ENCODE measurements around the gene ACOXL.
A peak's percentile ranks its signal among the peaks of the same experiment; 100 is the strongest.
"Not testable (repeated sequence)": the region's sequence is repeated elsewhere in the genome, so short reads cannot be mapped to it uniquely, and the experiment has no call there.

ACOXL gene

GRCh38 chr2:111062417-111062816 is 330.0 kb downstream of the ACOXL start:
- Mint-ChIP-seq H3K27me3 (peaks cover 5% of the 10 kb centered on the region), H3K27ac (no peak overlapping the region), H3K36me3 (ENCODE audit: low read depth) (no peaks in the 10 kb centered on the region), H3K4me3 (no peak overlapping the region), H3K4me1 (ENCODE audit: low read depth) (peaks cover 27% of the 10 kb centered on the region), H3K9me3 (no peaks in the 10 kb centered on the region)
- intact Hi-C loops (cut with micrococcal nuclease), result no loop called here

DNA sequence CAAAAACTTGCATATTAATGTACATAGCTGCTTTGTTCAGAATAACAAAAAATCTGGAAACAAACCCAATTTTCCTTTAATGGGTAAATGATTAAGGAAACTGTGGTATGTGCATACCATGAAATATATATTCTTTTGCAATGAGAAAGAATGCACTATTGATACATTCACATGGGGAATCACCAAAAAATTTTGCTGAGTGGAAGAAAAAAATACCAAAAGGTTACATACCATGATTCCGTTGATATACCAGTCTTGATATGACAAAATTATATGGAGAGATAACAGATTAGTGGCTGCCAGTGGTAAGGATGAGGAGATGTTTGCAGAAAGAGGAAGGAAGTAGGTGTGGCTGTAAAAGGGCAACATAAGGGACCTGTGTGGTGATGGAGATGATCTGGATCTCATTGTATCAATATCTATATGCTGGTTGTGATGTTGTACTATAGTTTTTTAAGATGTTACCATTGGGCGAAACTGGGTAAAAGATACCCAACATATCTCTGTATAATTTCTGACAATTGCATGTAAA is 333.8 kb downstream of the ACOXL start:
- Mint-ChIP-seq H3K36me3 (ENCODE audit: low read depth) (no peaks in the 10 kb centered on the region), H3K27me3 (peaks cover 4% of the 10 kb centered on the region), H3K9me3 (no peaks in the 10 kb centered on the region), H3K4me3 (no peak overlapping the region), H3K4me1 (ENCODE audit: low read depth) (peaks cover 17% of the 10 kb centered on the region), H3K27ac (no peak overlapping the region)
- intact Hi-C loops (cut with micrococcal nuclease), result no loop called here

DNA sequence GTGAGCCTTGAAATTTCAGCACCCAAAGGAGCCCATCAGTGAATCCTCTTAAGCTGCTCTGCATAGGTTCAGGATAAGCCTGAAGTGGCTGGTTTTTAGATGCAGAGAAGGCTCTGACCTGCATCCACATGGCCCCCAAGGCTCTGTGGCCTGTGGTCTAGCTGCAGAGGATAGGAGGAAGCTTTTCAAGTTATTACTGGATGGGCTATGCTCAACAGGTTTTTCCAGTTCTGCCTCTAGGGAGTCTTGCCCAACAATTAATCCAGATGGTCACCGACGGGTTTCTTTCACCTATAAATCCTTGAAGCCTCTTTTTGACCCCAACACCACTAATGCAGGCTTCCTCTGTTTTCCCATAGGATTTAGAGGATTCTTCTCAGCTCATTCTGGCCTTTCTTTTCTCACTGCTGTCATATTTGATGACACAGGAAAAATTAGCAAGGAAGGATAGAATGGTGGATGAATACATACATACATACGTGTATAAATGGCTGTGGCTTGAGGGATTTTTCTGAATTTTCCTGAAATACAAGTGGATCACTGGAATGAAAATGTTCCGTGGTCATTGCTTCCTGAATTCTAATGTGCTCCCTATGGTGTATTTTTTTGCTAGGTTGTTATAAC is 336.2 kb downstream of the ACOXL start:
- Mint-ChIP-seq H3K4me3 (no peak overlapping the region), H3K27ac (no peak overlapping the region), H3K4me1 (ENCODE audit: low read depth) (peaks cover 23% of the 10 kb centered on the region), H3K9me3 (no peaks in the 10 kb centered on the region), H3K27me3 (peaks cover 4% of the 10 kb centered on the region), H3K36me3 (ENCODE audit: low read depth) (no peaks in the 10 kb centered on the region)
- intact Hi-C loops (cut with micrococcal nuclease), result no loop called here

DNA sequence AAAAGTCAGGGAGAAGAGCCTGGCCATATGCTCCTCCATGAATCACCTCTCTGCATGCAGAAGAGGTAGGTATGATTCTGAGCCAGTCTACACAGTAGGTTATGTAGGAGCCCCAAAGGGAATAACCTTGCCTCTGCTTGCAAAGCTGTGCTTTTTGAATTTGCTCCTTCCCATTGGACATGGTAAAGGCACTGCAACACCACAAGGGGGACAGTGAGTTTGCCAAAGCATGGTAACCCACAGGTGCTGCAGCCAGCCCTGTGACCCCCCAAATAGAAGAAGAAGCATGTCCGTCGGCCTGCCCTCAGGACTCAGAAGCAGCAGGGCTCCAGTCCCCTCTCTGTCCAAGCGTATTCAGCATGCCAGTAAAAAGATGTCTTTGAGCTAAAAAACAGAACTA is 337.3 kb downstream of the ACOXL start:
- H3K4me3 Mint-ChIP-seq, result no peak overlapping the region
- H3K27me3 Mint-ChIP-seq, result peaks cover 2% of the 10 kb centered on the region
- H3K4me1 Mint-ChIP-seq (ENCODE audit: low read depth), result peaks cover 23% of the 10 kb centered on the region
- peaks cover 11% of the 10 kb centered on the region for H3K9me3 Mint-ChIP-seq
- H3K36me3 Mint-ChIP-seq (ENCODE audit: low read depth), result no peaks in the 10 kb centered on the region
- H3K27ac Mint-ChIP-seq, result no peak overlapping the region
- intact Hi-C loops (cut with micrococcal nuclease), result no loop called here

GRCh38 chr2:111071600-111072171 is 339.3 kb downstream of the ACOXL start:
- H3K4me3 Mint-ChIP-seq, result no peak overlapping the region
- H3K27me3 Mint-ChIP-seq, result peaks cover 2% of the 10 kb centered on the region
- H3K9me3 Mint-ChIP-seq, result peaks cover 30% of the 10 kb centered on the region
- H3K4me1 Mint-ChIP-seq (ENCODE audit: low read depth), result peaks cover 17% of the 10 kb centered on the region
- H3K27ac Mint-ChIP-seq, result peak overlapping the region; percentile 58
- intact Hi-C loops (cut with micrococcal nuclease), result no loop called here
- no peaks in the 10 kb centered on the region for H3K36me3 Mint-ChIP-seq (ENCODE audit: low read depth)

GRCh38 chr2:111072220-111072871 is 340.0 kb downstream of the ACOXL start:
- peaks cover 17% of the 10 kb centered on the region for H3K4me1 Mint-ChIP-seq (ENCODE audit: low read depth)
- intact Hi-C loops (cut with micrococcal nuclease), result no loop called here
- peaks cover 2% of the 10 kb centered on the region for H3K27me3 Mint-ChIP-seq
- peaks cover 32% of the 10 kb centered on the region for H3K9me3 Mint-ChIP-seq
- H3K36me3 Mint-ChIP-seq (ENCODE audit: low read depth), result no peaks in the 10 kb centered on the region
- H3K27ac Mint-ChIP-seq, result peak overlapping the region; percentile 58
- no peak overlapping the region for H3K4me3 Mint-ChIP-seq

- intact Hi-C loops (cut with micrococcal nuclease); H3K4me3 Mint-ChIP-seq: not testable (repeated sequence)
These were observed 350.3 kb downstream of the ACOXL start for GRCh38 chr2:111082659-111083058.

GRCh38 chr2:111091811-111092211 is 359.4 kb downstream of the ACOXL start:
- H3K27ac Mint-ChIP-seq, result no peak overlapping the region
- no peaks in the 10 kb centered on the region for H3K9me3 Mint-ChIP-seq
- intact Hi-C loops (cut with micrococcal nuclease), result no loop called here
- H3K4me3 Mint-ChIP-seq, result no peak overlapping the region
- H3K27me3 Mint-ChIP-seq, result peaks cover 14% of the 10 kb centered on the region
- H3K36me3 Mint-ChIP-seq (ENCODE audit: low read depth), result no peaks in the 10 kb centered on the region
- peaks cover 4% of the 10 kb centered on the region for H3K4me1 Mint-ChIP-seq (ENCODE audit: low read depth)

More at GRCh38 chr2:111082659-111083058, 350.3 kb downstream of the ACOXL start:
- not testable (repeated sequence) for H3K27ac Mint-ChIP-seq; H3K36me3 Mint-ChIP-seq (ENCODE audit: low read depth); H3K9me3 Mint-ChIP-seq
- Mint-ChIP-seq H3K4me1 (ENCODE audit: low read depth) (peaks cover 23% of the 10 kb centered on the region), H3K27me3 (peaks cover 14% of the 10 kb centered on the region)

DNA sequence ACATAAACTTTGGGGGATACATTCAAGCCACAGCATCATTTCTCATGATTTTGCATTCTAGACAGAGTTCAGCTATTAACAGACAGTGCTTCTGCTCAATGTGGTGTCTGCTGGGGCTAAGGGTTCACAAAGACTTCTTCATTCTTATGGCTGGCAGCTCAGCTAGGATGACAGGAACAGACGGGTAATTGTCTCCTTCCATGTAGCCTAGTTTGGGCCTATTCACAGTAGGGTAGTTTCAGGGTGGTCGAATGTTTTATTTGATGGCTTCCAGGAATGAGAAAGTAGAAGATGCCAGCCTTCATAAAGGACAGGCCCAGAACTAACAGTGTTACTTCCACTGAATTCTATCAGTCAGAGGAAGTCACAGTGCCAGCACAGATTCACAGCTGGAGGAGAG is 362.3 kb downstream of the ACOXL start:
- Mint-ChIP-seq H3K9me3 (no peaks in the 10 kb centered on the region), H3K4me1 (ENCODE audit: low read depth) (no peaks in the 10 kb centered on the region), H3K36me3 (ENCODE audit: low read depth) (no peaks in the 10 kb centered on the region), H3K27me3 (peaks cover 10% of the 10 kb centered on the region), H3K4me3 (no peak overlapping the region), H3K27ac (no peak overlapping the region)
- intact Hi-C loops (cut with micrococcal nuclease), result no loop called here

- Mint-ChIP-seq H3K27me3 (peaks cover 7% of the 10 kb centered on the region), H3K9me3 (no peaks in the 10 kb centered on the region), H3K4me1 (ENCODE audit: low read depth) (peaks cover 7% of the 10 kb centered on the region), H3K36me3 (ENCODE audit: low read depth) (no peaks in the 10 kb centered on the region), H3K4me3 (no peak overlapping the region), H3K27ac (no peak overlapping the region)
- intact Hi-C loops (cut with micrococcal nuclease), result no loop called here
These were observed 363.1 kb downstream of the ACOXL start for GRCh38 chr2:111095434-111095833.

- Mint-ChIP-seq H3K36me3 (ENCODE audit: low read depth) (no peaks in the 10 kb centered on the region), H3K9me3 (no peaks in the 10 kb centered on the region), H3K27ac (no peak overlapping the region), H3K4me3 (no peak overlapping the region), H3K27me3 (no peaks in the 10 kb centered on the region), H3K4me1 (ENCODE audit: low read depth) (peaks cover 20% of the 10 kb centered on the region)
- intact Hi-C loops (cut with micrococcal nuclease), result no loop called here
These were observed 367.0 kb downstream of the ACOXL start for GRCh38 chr2:111099402-111099801.

DNA sequence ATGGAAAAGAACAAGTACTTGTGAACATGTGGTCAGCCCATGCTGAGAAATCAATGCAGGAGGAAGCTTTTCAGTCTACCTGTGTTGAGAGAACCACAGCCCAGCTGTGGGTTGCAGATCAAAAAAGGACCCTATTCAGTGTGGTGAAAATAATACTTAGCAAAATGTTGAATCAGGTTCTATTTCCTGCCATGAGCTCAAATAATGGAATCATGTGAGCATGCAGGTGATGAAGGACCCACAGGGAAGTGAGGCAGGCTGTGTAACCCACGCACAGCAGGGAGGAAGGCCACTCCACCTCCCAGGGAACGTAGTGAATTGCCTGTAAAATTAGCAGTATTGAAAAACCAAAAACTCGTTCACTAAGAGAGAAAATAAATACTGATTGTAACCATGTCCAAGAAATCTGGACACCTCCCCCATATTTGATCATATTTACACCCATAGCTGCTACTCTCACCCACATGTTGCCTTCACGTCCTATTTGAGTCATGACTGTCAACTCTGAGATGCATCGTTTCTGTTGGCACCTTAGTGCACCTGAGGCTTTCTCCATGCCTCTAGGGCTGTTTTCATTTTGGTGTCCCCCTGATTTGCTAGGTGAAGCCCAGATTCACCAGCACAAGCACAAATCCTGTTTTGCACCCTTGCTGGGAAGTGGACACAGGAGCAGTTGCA is 367.9 kb downstream of the ACOXL start:
- Mint-ChIP-seq H3K27ac (peak overlapping the region; percentile 69), H3K4me3 (no peak overlapping the region), H3K4me1 (ENCODE audit: low read depth) (peaks cover 20% of the 10 kb centered on the region), H3K9me3 (no peaks in the 10 kb centered on the region), H3K27me3 (no peaks in the 10 kb centered on the region), H3K36me3 (ENCODE audit: low read depth) (no peaks in the 10 kb centered on the region)
- intact Hi-C loops (cut with micrococcal nuclease), result no loop called here

DNA sequence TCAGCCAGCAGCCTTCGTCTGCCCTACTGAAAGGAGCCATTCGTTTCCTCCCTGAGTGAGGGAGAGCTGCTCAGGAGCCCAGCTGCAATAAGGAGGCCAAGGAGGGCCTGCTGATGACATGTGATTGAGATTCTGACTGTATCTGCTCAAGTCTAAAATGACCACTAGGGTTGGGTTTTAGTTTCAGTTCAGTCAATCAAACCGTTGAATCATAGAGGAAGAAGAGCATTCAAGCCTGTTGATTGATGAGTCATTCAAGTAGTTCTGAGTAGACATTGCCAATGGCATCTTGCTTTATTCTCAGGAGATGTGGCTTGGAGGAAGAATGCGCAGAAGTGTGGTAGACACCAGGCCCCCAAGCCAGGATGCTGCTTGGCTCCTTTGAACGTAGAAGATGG is 368.4 kb downstream of the ACOXL start:
- no peaks in the 10 kb centered on the region for H3K27me3 Mint-ChIP-seq
- peaks cover 22% of the 10 kb centered on the region for H3K4me1 Mint-ChIP-seq (ENCODE audit: low read depth)
- no peaks in the 10 kb centered on the region for H3K36me3 Mint-ChIP-seq (ENCODE audit: low read depth)
- no peaks in the 10 kb centered on the region for H3K9me3 Mint-ChIP-seq
- intact Hi-C loops (cut with micrococcal nuclease), result no loop called here
- peak overlapping the region; percentile 69 for H3K27ac Mint-ChIP-seq
- no peak overlapping the region for H3K4me3 Mint-ChIP-seq

GRCh38 chr2:111101592-111101991 is 369.2 kb downstream of the ACOXL start:
- no peaks in the 10 kb centered on the region for H3K9me3 Mint-ChIP-seq

More at GRCh38 chr2:111101592-111101991, 369.2 kb downstream of the ACOXL start:
- no peak overlapping the region for H3K4me3 Mint-ChIP-seq
- H3K27ac Mint-ChIP-seq, result no peak overlapping the region
- H3K36me3 Mint-ChIP-seq (ENCODE audit: low read depth), result no peaks in the 10 kb centered on the region
- H3K4me1 Mint-ChIP-seq (ENCODE audit: low read depth), result peaks cover 30% of the 10 kb centered on the region
- intact Hi-C loops (cut with micrococcal nuclease), result no loop called here
- peaks cover 1% of the 10 kb centered on the region for H3K27me3 Mint-ChIP-seq

Measured in dendritic cell treated with granulocyte-macrophage colony-stimulating factor and Interleukin-4, amounts not matched to agents 40 ng/mL and 50 ng/mL, for 4 days (primary cell).